ENCODE data around the gene HIPK2. TPM values are rescaled to one million over a fixed set of nuclear protein-coding genes. Genes with fewer than 3 reads are reported as not detected.

Gene HIPK2
- total and polyA plus RNA-seq, 7 donors, result 18.1 to 166 (median 78.5) TPM

DNA sequence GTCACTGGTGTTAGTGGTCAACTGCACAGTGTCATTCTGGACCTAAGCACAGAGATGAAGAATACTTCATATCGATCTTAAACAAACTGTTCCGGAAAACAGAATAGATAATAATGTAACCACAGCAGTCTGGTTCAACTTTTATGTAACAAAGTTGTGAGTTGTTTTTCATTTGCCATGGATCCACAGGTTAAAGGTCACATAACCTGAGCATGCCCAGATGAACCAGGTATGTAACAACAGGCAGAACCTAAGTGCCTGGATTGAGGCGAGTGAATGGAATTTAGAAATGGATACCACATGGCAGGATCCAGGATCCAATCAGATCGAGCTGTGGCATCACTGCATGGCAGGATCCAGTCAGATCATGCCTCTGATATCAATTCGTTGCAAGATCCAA, 167.2 kb downstream of the HIPK2 start:
- WGBS, 3 donors, result 88 to 94% (median 93%) methylated on average over 5 of the region's 5 CpGs

DNA sequence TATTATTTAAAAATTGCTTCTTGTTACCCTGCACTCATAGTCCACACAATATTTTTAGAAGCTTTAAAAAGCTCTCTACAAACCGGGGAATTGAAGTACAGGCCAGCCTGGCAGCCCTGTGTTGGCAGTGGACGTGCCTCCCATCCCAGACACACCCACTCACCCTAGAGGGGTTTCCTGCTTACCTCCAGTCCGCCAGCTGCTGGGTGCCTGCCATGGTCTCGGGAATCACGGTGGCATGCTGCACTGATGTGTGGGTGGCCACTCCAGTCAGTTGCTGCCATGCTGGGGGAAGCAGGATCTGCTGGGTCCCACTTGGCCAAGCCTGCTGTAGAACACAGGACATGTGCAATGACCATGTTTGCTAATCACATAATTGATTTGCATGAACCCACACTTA, 173.9 kb downstream of the HIPK2 start:
- ATAC-seq (no peak), DNase-seq (no peak)
- H3K27me3 ChIP-seq (ENCODE audit: insufficient read depth in 3 of 3, low read length in 2 of 3), result no peaks in the 10 kb centered on the region
- 38 to 65% (median 56%) methylated on average over 5 of the region's 5 CpGs for WGBS, 3 donors
- intact Hi-C loops (cut with DNase I), result loop anchor here in 1 of 2 donors (2.0 kb wide), 1 partner anchor 399 kb away; no protein-coding TSS in a partner anchor
- H3K27ac ChIP-seq, result no peak overlapping the region
- no peaks in the 10 kb centered on the region for H3K4me1 ChIP-seq
- H3K9me3 ChIP-seq, result no peaks in the 10 kb centered on the region
- TF ChIP-seq, protein P1, sequence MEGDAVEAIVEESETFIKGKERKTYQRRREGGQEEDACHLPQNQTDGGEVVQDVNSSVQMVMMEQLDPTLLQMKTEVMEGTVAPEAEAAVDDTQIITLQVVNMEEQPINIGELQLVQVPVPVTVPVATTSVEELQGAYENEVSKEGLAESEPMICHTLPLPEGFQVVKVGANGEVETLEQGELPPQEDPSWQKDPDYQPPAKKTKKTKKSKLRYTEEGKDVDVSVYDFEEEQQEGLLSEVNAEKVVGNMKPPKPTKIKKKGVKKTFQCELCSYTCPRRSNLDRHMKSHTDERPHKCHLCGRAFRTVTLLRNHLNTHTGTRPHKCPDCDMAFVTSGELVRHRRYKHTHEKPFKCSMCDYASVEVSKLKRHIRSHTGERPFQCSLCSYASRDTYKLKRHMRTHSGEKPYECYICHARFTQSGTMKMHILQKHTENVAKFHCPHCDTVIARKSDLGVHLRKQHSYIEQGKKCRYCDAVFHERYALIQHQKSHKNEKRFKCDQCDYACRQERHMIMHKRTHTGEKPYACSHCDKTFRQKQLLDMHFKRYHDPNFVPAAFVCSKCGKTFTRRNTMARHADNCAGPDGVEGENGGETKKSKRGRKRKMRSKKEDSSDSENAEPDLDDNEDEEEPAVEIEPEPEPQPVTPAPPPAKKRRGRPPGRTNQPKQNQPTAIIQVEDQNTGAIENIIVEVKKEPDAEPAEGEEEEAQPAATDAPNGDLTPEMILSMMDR (IDR thresholded peaks at IDR 0.05), result no peak
- peaks cover 3 to 95% of the 10 kb centered on the region in 2 donors for H3K36me3 ChIP-seq (ENCODE audit: insufficient read depth in 1 of 2, low read depth in 1 of 2)
- H3K4me3 ChIP-seq, result no peak overlapping the region

More for the DNA sequence above, 167.2 kb downstream of the HIPK2 start:
- H3K27me3 ChIP-seq (ENCODE audit: insufficient read depth in 3 of 3, low read length in 2 of 3), result no peaks in the 10 kb centered on the region
- no peak overlapping the region for H3K27ac ChIP-seq
- TF ChIP-seq, protein P1 (IDR thresholded peaks at IDR 0.05), result no peak
- ATAC-seq, result no peak
- H3K36me3 ChIP-seq (ENCODE audit: insufficient read depth in 1 of 2, low read depth in 1 of 2), result peaks cover 5 to 95% of the 10 kb centered on the region in 2 donors
- H3K9me3 ChIP-seq, result no peaks in the 10 kb centered on the region
- no peaks in the 10 kb centered on the region for H3K4me1 ChIP-seq
- DNase-seq, result no peak
- intact Hi-C loops (cut with DNase I), result no loop called here
- no peak overlapping the region for H3K4me3 ChIP-seq

DNA sequence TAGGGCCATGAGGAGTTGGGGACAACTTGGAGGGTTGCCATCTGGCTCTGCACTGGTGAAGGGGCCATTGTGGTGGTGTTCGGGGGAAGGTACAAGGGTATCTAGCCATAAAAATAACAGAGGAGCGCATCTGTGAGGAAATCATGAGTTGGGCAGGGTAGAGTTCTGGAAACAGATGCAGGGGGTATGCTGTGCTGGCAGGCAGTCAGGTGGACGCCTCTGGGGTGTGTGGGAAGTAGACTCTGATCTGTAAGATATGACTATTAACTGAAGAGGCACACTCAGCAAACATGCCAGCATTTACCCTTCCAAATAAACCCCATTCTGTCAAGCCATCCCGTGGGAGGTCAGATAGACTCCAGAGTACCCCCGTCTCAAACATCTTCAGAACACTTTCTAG, 174.5 kb downstream of the HIPK2 start:
- H3K27me3 ChIP-seq (ENCODE audit: insufficient read depth in 3 of 3, low read length in 2 of 3), result no peaks in the 10 kb centered on the region
- no peak overlapping the region for H3K4me3 ChIP-seq
- H3K9me3 ChIP-seq, result no peaks in the 10 kb centered on the region
- no peaks in the 10 kb centered on the region for H3K4me1 ChIP-seq
- TF ChIP-seq, protein P1 (IDR thresholded peaks at IDR 0.05), result no peak
- no peak overlapping the region for H3K27ac ChIP-seq
- intact Hi-C loops (cut with DNase I), result loop anchor here in 1 of 2 donors (2.0 kb wide), 1 partner anchor 400 kb away; no protein-coding TSS in a partner anchor
- DNase-seq (no peak), ATAC-seq (peak in 1 of 4 donors; percentile 18)
- peaks cover 3 to 95% of the 10 kb centered on the region in 2 donors for H3K36me3 ChIP-seq (ENCODE audit: insufficient read depth in 1 of 2, low read depth in 1 of 2)
- 77 to 94% (median 84%) methylated on average over 5 of the region's 5 CpGs for WGBS, 3 donors

DNA sequence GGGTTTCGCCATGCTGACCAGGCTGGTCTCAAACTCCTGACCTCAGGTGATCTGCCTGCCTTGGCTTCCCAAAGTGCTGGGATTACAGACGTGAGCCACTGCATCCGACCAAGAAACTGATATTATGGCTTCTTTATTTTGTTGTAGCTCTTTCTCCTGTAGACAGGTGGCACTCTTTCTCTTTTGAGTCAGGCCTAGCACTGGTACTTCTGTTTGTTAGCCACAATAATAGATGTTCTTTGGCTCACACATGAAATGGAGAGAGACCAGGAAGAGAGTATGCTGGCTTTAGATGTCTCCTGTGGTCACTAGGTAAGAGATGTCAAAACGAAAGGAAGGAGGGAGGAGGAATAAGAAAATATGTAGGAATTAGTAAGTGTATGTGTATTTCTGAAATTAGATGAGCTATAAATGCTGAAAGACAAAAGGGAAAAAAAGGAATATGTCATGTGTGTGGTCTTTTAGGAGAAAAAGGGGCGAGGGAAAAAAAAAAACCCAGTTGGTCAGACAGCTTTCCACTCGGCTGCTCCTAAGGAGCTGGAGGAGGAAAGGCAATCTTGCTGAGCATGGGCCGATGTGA, 175.6 kb downstream of the HIPK2 start:
- Histone ChIP-seq H3K4me3 (no peak overlapping the region), H3K4me1 (no peaks in the 10 kb centered on the region), H3K9me3 (no peaks in the 10 kb centered on the region), H3K27me3 (ENCODE audit: insufficient read depth in 3 of 3, low read length in 2 of 3) (no peaks in the 10 kb centered on the region), H3K27ac (no peak overlapping the region), H3K36me3 (ENCODE audit: insufficient read depth in 1 of 2, low read depth in 1 of 2) (peaks cover 3 to 96% of the 10 kb centered on the region in 2 donors)
- DNase-seq (no peak), ATAC-seq (peak in 3 of 4 donors; percentile 56 to 88 (median 76))
- TF ChIP-seq, protein P1 (IDR thresholded peaks at IDR 0.05), result peak; percentile 38
- 70 to 80% (median 72%) methylated on average over 7 of the region's 7 CpGs for WGBS, 3 donors
- intact Hi-C loops (cut with DNase I), result loop anchor here in 1 of 2 donors (2.0 kb wide), 1 partner anchor 401 kb away; no protein-coding TSS in a partner anchor

Measured in psoas muscle (tissue), 8 donors.